Measurements from ENCODE around the gene WASF2. TPM values are rescaled to one million over a fixed set of nuclear protein-coding genes. Genes with fewer than 3 reads are reported as not detected.
"Not testable (repeated sequence)": the region's sequence is repeated elsewhere in the genome, so short reads cannot be mapped to it uniquely, and the experiment has no call there.

WASF2 gene
- total RNA-seq, 1 donor from 2014 or later: 97.8 TPM

- Mint-ChIP-seq H3K9me3 (no peaks in the 10 kb centered on the region), H3K27me3 (ENCODE audit: low read depth) (peaks cover 8% of the 10 kb centered on the region), H3K27ac (peak overlapping the region; percentile 47), H3K36me3 (no peaks in the 10 kb centered on the region), H3K4me1 (peaks cover 13% of the 10 kb centered on the region), H3K4me3 (peak overlapping the region; percentile 69)
- TF ChIP-seq CTCF (IDR thresholded peaks at IDR 0.05; ENCODE audit: unreplicated experiment): no peak
- no peak for DNase-seq (ENCODE audit: low spot score in 2 of 2, unreplicated experiment in 2 of 2)
These were observed 97.0 kb downstream of the WASF2 start for GRCh38 chr1:27392778-27393635.

GRCh38 chr1:27392096-27392777 is 97.7 kb downstream of the WASF2 start, which contains the start of gene GPR3:
Gene GPR3 (plus strand): TSS chr1:27392622. CDS start chr1:27393799, 1,177 bp downstream.
- Mint-ChIP-seq H3K36me3 (no peaks in the 10 kb centered on the region), H3K27ac (peak within 1 kb of the TSS; percentile 91), H3K27me3 (ENCODE audit: low read depth) (peaks cover 8% of the 10 kb centered on the region), H3K4me1 (peaks cover 13% of the 10 kb centered on the region), H3K9me3 (no peaks in the 10 kb centered on the region), H3K4me3 (peak within 1 kb of the TSS; percentile 73)
- DNase-seq (ENCODE audit: low spot score in 2 of 2, unreplicated experiment in 2 of 2): peak; percentile 85 to 91
- TF ChIP-seq CTCF (IDR thresholded peaks at IDR 0.05; ENCODE audit: unreplicated experiment): peak; percentile 50

- peak overlapping the region; percentile 73 for H3K4me3 Mint-ChIP-seq
- TF ChIP-seq CTCF (IDR thresholded peaks at IDR 0.05; ENCODE audit: unreplicated experiment): no peak
These were observed 98.4 kb downstream of the WASF2 start for GRCh38 chr1:27391511-27392095.

GRCh38 chr1:27388337-27389005 is 101.5 kb downstream of the WASF2 start:
- Mint-ChIP-seq H3K4me1 (peaks cover 13% of the 10 kb centered on the region), H3K4me3 (no peak overlapping the region), H3K9me3 (no peaks in the 10 kb centered on the region), H3K36me3 (no peaks in the 10 kb centered on the region), H3K27ac (no peak overlapping the region), H3K27me3 (ENCODE audit: low read depth) (peaks cover 9% of the 10 kb centered on the region)
- DNase-seq (ENCODE audit: low spot score in 2 of 2, unreplicated experiment in 2 of 2): peak in 1 of 2 experiments; percentile 84
- TF ChIP-seq CTCF (IDR thresholded peaks at IDR 0.05; ENCODE audit: unreplicated experiment): peak; percentile 96

More at GRCh38 chr1:27391511-27392095, 98.4 kb downstream of the WASF2 start:
- H3K9me3 Mint-ChIP-seq: no peaks in the 10 kb centered on the region
- H3K27ac Mint-ChIP-seq: peak overlapping the region; percentile 91
- H3K27me3 Mint-ChIP-seq (ENCODE audit: low read depth): peaks cover 8% of the 10 kb centered on the region
- no peaks in the 10 kb centered on the region for H3K36me3 Mint-ChIP-seq
- H3K4me1 Mint-ChIP-seq: peaks cover 13% of the 10 kb centered on the region
- DNase-seq (ENCODE audit: low spot score in 2 of 2, unreplicated experiment in 2 of 2): no peak

- not testable (repeated sequence) for H3K4me3 Mint-ChIP-seq; H3K9me3 Mint-ChIP-seq; H3K27ac Mint-ChIP-seq; H3K4me1 Mint-ChIP-seq; H3K36me3 Mint-ChIP-seq; DNase-seq (ENCODE audit: low spot score in 2 of 2, unreplicated experiment in 2 of 2)
- peaks cover 16% of the 10 kb centered on the region for H3K27me3 Mint-ChIP-seq (ENCODE audit: low read depth)
These were observed 105.2 kb downstream of the WASF2 start for GRCh38 chr1:27384797-27385196.

All from mesothelial cell of epicardium (in vitro differentiated cells).